ENCODE results near the gene BFSP1. TPM values are rescaled to one million over a fixed set of nuclear protein-coding genes. Genes with fewer than 3 reads are reported as not detected.
A peak's percentile ranks its signal among the peaks of the same experiment; 100 is the strongest.

Gene BFSP1
- total and polyA plus RNA-seq, 2 donors (not counting 1 experiment from before 2014, with no cell fraction given), result 1.5 to 2.3 TPM

GRCh38 chr20:17541596-17541995 is 10.4 kb upstream of the BFSP1 start:
- Histone ChIP-seq H3K4me3 (replicated peaks in 1 of 4; ENCODE audit: control extremely low read depth in 1 of 4, insufficient read depth in 1 of 4, low read depth in 3 of 4, low read length in 4 of 4) (no peak overlapping the region), H3K4me1 (ENCODE audit: control insufficient read depth, extremely low read depth, insufficient read depth, low read length) (peaks cover 23% of the 10 kb centered on the region), H3K27ac (ENCODE audit: insufficient read depth, low read length) (no peak overlapping the region), H3K9me3 (ENCODE audit: control insufficient read depth, insufficient read depth, low read depth, low read length) (no peaks in the 10 kb centered on the region), H3K79me2 (ENCODE audit: control insufficient read depth, insufficient read depth, low read length) (no peaks in the 10 kb centered on the region), H3K36me3 (ENCODE audit: control insufficient read depth, insufficient read depth, low read length) (no peaks in the 10 kb centered on the region), H4K20me1 (ENCODE audit: control insufficient read depth, extremely low read depth, insufficient read depth, low read length) (no peaks in the 10 kb centered on the region), H2AFZ (ENCODE audit: low read length) (no peak overlapping the region), H3K9ac (ENCODE audit: insufficient read depth, low read length) (no peak overlapping the region), H3K27me3 (ENCODE audit: control insufficient read depth, insufficient read depth, low read length) (no peaks in the 10 kb centered on the region), H3K4me2 (ENCODE audit: extremely low read depth, insufficient read depth, low read length) (no peak overlapping the region)
- no peak for TF ChIP-seq EZH2 (IDR thresholded peaks at IDR 0.05; ENCODE audit: low read length, missing control alignments)
- no peak for TF ChIP-seq CTCF (conservative IDR thresholded peaks at IDR 0.05 in 1 of 2, IDR thresholded peaks at IDR 0.05 in 1 of 2; ENCODE audit: low read depth in 1 of 2, low read length in 2 of 2)
- no peak for DNase-seq (ENCODE audit: low read depth in 2 of 2)

DNA sequence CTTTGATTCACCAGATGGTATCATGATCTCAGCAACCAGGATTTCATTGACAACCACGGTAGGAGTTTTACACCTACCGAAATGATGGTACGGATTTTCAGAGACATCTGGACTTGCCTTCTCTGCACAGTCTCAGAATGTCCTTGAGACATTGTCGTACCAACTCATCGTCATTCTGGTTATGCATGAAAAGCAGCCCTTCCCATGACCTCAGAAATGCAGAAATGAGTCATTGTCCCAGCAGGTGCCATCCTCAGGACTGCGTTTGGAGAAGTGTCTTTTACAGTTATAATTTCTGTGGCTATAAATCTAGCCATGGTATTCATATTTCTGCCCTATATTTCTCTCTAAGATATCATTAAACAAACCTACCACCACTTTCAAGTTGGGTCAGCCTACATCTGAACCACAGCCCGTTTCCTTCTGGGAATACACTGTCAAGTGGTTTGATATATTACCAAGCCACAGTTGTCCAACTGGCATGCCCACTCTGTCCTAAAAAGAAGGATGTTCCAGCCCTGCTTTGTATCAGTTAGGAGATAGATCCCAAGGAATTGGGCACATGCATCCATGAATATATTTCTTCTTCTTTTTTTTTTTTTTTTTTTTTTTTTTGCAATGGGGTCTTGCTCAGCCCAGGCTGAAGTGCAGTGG is 7.5 kb upstream of the BFSP1 start:
- Histone ChIP-seq H3K4me2 (ENCODE audit: extremely low read depth, insufficient read depth, low read length) (no peak overlapping the region), H3K9ac (ENCODE audit: insufficient read depth, low read length) (no peak overlapping the region), H3K4me1 (ENCODE audit: control insufficient read depth, extremely low read depth, insufficient read depth, low read length) (peaks cover 13% of the 10 kb centered on the region), H4K20me1 (ENCODE audit: control insufficient read depth, extremely low read depth, insufficient read depth, low read length) (no peaks in the 10 kb centered on the region), H3K79me2 (ENCODE audit: control insufficient read depth, insufficient read depth, low read length) (no peaks in the 10 kb centered on the region), H3K27me3 (ENCODE audit: control insufficient read depth, insufficient read depth, low read length) (no peaks in the 10 kb centered on the region), H3K36me3 (ENCODE audit: control insufficient read depth, insufficient read depth, low read length) (no peaks in the 10 kb centered on the region), H3K9me3 (ENCODE audit: control insufficient read depth, insufficient read depth, low read depth, low read length) (no peaks in the 10 kb centered on the region), H2AFZ (ENCODE audit: low read length) (no peak overlapping the region), H3K4me3 (replicated peaks in 1 of 4; ENCODE audit: control extremely low read depth in 1 of 4, insufficient read depth in 1 of 4, low read depth in 3 of 4, low read length in 4 of 4) (no peak overlapping the region), H3K27ac (ENCODE audit: insufficient read depth, low read length) (no peak overlapping the region)
- no peak for TF ChIP-seq EZH2 (IDR thresholded peaks at IDR 0.05; ENCODE audit: low read length, missing control alignments)
- TF ChIP-seq CTCF (conservative IDR thresholded peaks at IDR 0.05 in 1 of 2, IDR thresholded peaks at IDR 0.05 in 1 of 2; ENCODE audit: low read depth in 1 of 2, low read length in 2 of 2), result no peak
- peak in 1 of 2 donors; percentile 54 for DNase-seq (ENCODE audit: low read depth in 2 of 2)

GRCh38 chr20:17537959-17538358 is 6.8 kb upstream of the BFSP1 start:
- Histone ChIP-seq H3K4me3 (replicated peaks in 1 of 4; ENCODE audit: control extremely low read depth in 1 of 4, insufficient read depth in 1 of 4, low read depth in 3 of 4, low read length in 4 of 4) (no peak overlapping the region), H3K79me2 (ENCODE audit: control insufficient read depth, insufficient read depth, low read length) (no peaks in the 10 kb centered on the region), H3K9ac (ENCODE audit: insufficient read depth, low read length) (no peak overlapping the region), H2AFZ (ENCODE audit: low read length) (no peak overlapping the region), H3K4me1 (ENCODE audit: control insufficient read depth, extremely low read depth, insufficient read depth, low read length) (peaks cover 13% of the 10 kb centered on the region), H3K27me3 (ENCODE audit: control insufficient read depth, insufficient read depth, low read length) (no peaks in the 10 kb centered on the region), H4K20me1 (ENCODE audit: control insufficient read depth, extremely low read depth, insufficient read depth, low read length) (no peaks in the 10 kb centered on the region), H3K4me2 (ENCODE audit: extremely low read depth, insufficient read depth, low read length) (no peak overlapping the region), H3K9me3 (ENCODE audit: control insufficient read depth, insufficient read depth, low read depth, low read length) (no peaks in the 10 kb centered on the region), H3K27ac (ENCODE audit: insufficient read depth, low read length) (no peak overlapping the region), H3K36me3 (ENCODE audit: control insufficient read depth, insufficient read depth, low read length) (no peaks in the 10 kb centered on the region)
- no peak for DNase-seq (ENCODE audit: low read depth in 2 of 2)
- no peak for TF ChIP-seq CTCF (conservative IDR thresholded peaks at IDR 0.05 in 1 of 2, IDR thresholded peaks at IDR 0.05 in 1 of 2; ENCODE audit: low read depth in 1 of 2, low read length in 2 of 2)
- no peak for TF ChIP-seq EZH2 (IDR thresholded peaks at IDR 0.05; ENCODE audit: low read length, missing control alignments)

Measured in fibroblast of lung (primary cell).